Nephron (organoid): ENCODE results near the gene MAD1L1.

Experiments
- H3K27ac Mint-ChIP-seq, 3 experiments: 2 replicates each; pipeline ENCODE4 v1.8.0; 2020; ENCODE audit warnings: mixed read lengths in 3 of 3, mild to moderate bottlenecking in 2 of 3, moderate library complexity in 1 of 3
- H3K27me3 Mint-ChIP-seq: 2 replicates; pipeline ENCODE4 v1.8.0; 2021; ENCODE audit warnings: low read depth, mild to moderate bottlenecking, moderate library complexity, mixed read lengths
- H3K36me3 Mint-ChIP-seq: 2 replicates; pipeline ENCODE4 v1.8.0; 2020; ENCODE audit warnings: low read depth, mixed read lengths
- H3K4me1 Mint-ChIP-seq: 2 replicates; pipeline ENCODE4 v1.8.0; 2020; ENCODE audit warnings: mixed read lengths
- H3K4me3 Mint-ChIP-seq, 3 experiments: 2 replicates each; pipeline ENCODE4 v1.8.0; 2020; ENCODE audit warnings: mild to moderate bottlenecking in 3 of 3, mixed read lengths in 3 of 3, moderate library complexity in 2 of 3
- H3K9me3 Mint-ChIP-seq: 2 replicates; pipeline ENCODE4 v1.8.0; 2020; ENCODE audit warnings: mixed read lengths
- TF ChIP-seq, protein P1 (sequence below), 3 experiments: fragments of 200-600 bp; sonication (generic); IDR thresholded peaks; one replicate each; pipeline ENCODE4 v1.5.0; 2021; ENCODE audit warnings: antibody characterized with exemption in 3 of 3; ENCODE audit not compliant: unreplicated experiment in 3 of 3

The MAD1L1 gene

DNA sequence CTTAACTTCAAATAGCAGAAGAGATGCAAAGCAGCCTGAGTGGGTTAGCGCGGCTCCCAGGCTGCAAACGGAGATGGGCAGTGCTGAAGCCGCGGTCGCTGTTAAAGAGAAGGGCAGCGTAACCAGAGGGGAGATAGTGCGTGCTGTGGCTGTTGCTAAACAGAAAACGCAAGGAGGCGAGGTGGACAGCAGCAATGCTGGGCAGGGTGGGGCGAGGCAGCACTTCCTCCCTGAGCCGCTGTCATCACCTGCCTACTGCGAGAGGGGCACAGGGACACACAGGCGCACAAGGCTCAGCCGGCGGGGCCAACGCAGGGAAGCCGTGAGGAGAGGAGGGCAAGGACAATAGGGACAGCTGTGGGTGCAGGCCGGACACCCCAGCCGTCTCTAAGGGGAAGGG, 137.3 kb downstream of the MAD1L1 start:
- TF ChIP-seq, protein P1, sequence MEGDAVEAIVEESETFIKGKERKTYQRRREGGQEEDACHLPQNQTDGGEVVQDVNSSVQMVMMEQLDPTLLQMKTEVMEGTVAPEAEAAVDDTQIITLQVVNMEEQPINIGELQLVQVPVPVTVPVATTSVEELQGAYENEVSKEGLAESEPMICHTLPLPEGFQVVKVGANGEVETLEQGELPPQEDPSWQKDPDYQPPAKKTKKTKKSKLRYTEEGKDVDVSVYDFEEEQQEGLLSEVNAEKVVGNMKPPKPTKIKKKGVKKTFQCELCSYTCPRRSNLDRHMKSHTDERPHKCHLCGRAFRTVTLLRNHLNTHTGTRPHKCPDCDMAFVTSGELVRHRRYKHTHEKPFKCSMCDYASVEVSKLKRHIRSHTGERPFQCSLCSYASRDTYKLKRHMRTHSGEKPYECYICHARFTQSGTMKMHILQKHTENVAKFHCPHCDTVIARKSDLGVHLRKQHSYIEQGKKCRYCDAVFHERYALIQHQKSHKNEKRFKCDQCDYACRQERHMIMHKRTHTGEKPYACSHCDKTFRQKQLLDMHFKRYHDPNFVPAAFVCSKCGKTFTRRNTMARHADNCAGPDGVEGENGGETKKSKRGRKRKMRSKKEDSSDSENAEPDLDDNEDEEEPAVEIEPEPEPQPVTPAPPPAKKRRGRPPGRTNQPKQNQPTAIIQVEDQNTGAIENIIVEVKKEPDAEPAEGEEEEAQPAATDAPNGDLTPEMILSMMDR (IDR thresholded peaks at IDR 0.05; ENCODE audit: unreplicated experiment in 3 of 3): no peak

DNA sequence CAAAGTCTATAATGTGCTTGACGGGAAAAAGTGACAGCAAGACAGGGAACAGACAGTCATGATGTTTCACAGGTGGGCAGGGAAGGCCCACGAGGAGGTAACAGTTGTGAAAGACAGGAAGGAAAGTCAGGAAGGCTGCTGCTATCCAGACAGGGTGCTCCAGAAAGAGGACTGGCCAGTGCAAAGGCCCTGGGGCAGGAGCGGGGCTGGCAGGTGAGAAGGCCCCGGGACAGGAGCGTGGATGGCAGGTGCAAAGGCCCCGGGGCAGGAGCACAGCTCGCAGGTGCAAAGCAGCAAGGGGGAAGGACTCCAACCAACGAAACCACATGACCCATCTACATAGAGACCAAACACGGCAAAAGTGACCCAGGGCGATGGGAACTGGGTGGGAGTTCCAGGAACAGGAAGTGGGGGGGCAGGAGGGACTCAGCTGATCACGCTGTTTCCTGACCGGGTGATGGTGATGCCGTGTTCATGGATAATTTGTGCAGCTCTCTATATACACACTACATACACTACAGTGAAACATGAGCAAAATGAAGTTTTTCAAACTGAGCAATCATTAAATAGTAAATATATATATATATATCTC, 138.2 kb downstream of the MAD1L1 start:
- Mint-ChIP-seq H3K36me3 (peaks cover 20% of the 10 kb centered on the region), H3K4me1 (peaks cover 27% of the 10 kb centered on the region), H3K4me3 (no peak overlapping the region), H3K27me3 (no peaks in the 10 kb centered on the region), H3K9me3 (no peaks in the 10 kb centered on the region), H3K27ac (no peak overlapping the region)
- TF ChIP-seq, protein P1 (IDR thresholded peaks at IDR 0.05; ENCODE audit: unreplicated experiment in 3 of 3): no peak

More for the DNA sequence above, 137.3 kb downstream of the MAD1L1 start:
- Mint-ChIP-seq H3K27ac (no peak overlapping the region), H3K27me3 (no peaks in the 10 kb centered on the region), H3K36me3 (peaks cover 17% of the 10 kb centered on the region), H3K4me3 (no peak overlapping the region), H3K4me1 (peaks cover 36% of the 10 kb centered on the region), H3K9me3 (no peaks in the 10 kb centered on the region)

DNA sequence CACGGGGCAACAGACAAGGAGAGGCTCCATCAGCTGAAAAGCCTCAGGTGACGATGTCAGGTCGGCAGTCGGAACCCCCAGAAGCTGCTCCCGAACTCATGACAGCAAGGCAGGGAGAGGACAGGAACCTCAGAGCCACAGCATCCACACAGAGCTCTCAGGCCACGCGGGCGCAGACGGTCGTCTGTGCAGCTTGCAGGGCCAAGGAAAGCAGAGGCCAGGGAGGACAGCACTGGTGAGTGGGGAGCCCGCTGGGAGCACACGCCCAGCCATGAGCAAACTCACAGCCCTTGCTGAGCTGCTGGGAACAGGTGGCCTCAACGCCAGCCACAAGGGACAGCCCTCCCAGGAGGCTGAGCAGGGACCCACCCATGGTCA, 138.9 kb downstream of the MAD1L1 start:
- Mint-ChIP-seq H3K4me1 (peaks cover 20% of the 10 kb centered on the region), H3K9me3 (no peaks in the 10 kb centered on the region), H3K4me3 (no peak overlapping the region), H3K27me3 (no peaks in the 10 kb centered on the region), H3K27ac (peak overlapping the region in 2 of 3 experiments; percentile 42 to 73), H3K36me3 (peaks cover 21% of the 10 kb centered on the region)
- TF ChIP-seq, protein P1 (IDR thresholded peaks at IDR 0.05; ENCODE audit: unreplicated experiment in 3 of 3): no peak

DNA sequence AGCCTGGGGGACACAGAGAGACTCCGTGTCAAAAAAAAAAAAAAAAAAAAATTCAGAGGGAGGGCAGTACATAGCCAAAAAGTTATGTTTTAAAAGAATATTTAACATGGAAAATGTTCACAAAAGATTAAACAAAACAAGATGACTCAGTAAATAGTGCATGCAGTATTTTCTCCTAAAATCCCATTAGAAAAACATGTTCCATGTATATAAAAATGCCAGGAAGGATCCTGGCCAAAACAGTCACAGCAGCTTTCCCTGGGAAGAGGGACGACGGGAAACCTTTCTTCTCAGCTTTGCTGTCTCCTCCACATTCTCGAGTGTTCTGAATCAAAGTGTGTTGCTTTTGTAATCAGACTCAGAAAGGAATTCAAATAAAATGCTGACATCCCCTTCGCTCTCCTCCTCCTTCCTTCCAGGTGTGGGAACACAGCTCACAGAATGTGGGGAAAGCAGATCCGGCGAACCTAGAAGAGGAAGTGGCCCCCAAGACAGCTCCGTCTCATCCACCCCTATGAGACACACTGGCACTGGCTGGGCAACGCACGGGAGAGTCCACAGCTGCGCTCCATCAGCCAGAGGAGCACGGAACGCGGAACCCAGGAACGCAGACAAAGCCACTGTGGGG, 139.4 kb downstream of the MAD1L1 start:
- TF ChIP-seq, protein P1 (IDR thresholded peaks at IDR 0.05; ENCODE audit: unreplicated experiment in 3 of 3): no peak
- peaks cover 21% of the 10 kb centered on the region for H3K36me3 Mint-ChIP-seq
- H3K4me1 Mint-ChIP-seq: peaks cover 15% of the 10 kb centered on the region
- peak overlapping the region in 2 of 3 experiments; percentile 42 to 73 for H3K27ac Mint-ChIP-seq
- H3K9me3 Mint-ChIP-seq: no peaks in the 10 kb centered on the region
- H3K4me3 Mint-ChIP-seq: no peak overlapping the region
- no peaks in the 10 kb centered on the region for H3K27me3 Mint-ChIP-seq

DNA sequence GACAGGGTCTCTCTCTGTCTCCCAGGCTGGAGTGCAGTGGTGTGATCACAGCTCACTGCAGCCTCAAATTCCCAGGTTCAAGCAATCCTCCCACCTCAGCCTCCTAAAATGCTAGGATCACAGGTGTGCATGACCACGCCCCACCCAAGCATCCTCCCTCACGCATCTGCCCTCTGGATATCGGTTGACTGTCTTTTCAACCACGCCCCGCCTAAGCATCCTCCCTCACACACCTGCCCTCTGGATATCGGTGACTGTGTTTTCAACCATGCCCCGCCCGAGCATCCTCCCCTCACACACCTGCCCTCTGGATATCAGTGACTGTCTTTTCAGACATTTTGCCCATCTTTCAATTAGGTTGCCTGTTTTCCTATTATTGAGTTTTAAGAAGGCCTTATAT, 140.5 kb downstream of the MAD1L1 start:
- Mint-ChIP-seq H3K27me3 (no peaks in the 10 kb centered on the region), H3K4me1 (peaks cover 15% of the 10 kb centered on the region), H3K4me3 (no peak overlapping the region), H3K27ac (no peak overlapping the region), H3K9me3 (no peaks in the 10 kb centered on the region), H3K36me3 (peaks cover 21% of the 10 kb centered on the region)
- TF ChIP-seq, protein P1 (IDR thresholded peaks at IDR 0.05; ENCODE audit: unreplicated experiment in 3 of 3): no peak
